Retina (tissue), 1 donor: Measurements from ENCODE around the gene NEUROD6.

Source experiments
- DNase-seq: peaks from one replicate; pipeline ENCODE4 v3.0.0-alpha.2; 2016

Gene NEUROD6

DNA sequence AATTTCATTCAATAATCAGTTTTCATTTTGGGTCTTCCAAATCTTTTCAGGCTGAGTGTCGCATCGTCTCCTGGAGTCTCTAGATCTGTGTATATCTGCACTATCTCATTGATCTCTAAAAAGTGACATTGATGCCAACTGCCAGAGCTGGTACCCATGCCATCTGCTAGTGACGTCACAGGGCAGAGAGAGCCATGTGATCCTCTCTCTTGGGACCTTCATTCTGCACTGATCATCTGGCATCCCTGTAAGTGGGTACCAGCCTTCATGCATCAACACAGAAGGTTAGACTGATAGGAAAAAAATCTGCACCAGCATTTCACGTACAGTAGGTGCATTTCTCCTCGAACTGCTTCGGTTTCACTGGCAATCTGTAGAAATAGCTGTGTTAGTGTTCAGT, at the start of gene NEUROD6:
TSS of gene NEUROD6 (minus strand) at position 124 of the 400 bp plus-strand sequence. CDS start 1,458 bp downstream, outside the sequence.
- DNase-seq, result no peak

- DNase-seq, result no peak
These were observed 43.9 kb upstream of the NEUROD6 start for GRCh38 chr7:31384466-31384865.

GRCh38 chr7:31382722-31383121, 42.2 kb upstream of the NEUROD6 start:
- DNase-seq, result no peak

DNA sequence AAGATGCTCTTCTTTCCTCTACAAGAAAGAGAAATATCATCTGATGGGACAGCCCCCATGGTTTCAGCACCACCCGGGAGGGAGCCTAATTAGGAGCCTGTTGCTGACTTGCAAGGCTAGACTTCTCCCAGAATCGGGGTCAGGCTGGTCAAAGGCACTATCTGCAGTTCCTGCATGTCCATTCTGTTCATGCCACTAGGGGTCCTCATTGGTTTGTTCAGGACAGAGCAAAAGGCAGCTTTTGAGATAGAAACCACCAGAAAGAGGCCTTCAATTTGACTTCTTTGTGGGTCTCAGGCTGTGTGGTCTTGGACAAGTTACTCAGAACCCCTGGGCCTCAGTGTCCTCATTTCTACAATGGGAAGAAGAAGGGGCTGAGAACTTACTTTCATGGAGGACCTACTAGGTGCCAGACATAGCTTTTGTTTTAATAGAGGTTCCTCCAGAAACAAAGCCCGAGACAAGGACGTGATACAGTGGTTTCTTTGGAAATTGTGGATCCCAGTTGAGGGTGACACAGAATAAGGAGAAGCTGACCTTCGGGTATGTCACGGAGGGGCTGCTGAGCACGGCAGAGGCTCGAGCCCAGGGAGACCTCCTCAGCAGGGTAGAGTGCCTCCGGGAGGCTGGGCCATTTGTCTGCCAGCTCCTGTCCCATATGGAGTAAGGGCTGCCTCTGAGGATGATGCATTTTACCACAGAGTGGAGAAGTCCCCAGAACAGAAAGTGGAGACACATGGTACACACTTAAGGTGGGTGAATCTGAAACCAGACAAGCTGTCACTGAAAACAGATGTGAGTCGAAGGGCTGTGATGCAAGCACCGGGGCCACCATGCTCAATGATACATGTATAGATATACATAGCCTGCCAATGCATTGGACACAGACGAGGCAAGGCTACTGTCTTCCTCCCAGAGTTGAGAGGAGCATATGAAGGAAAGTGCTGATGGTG, 33.1 kb upstream of the NEUROD6 start:
- peak; percentile 51 for DNase-seq

DNA sequence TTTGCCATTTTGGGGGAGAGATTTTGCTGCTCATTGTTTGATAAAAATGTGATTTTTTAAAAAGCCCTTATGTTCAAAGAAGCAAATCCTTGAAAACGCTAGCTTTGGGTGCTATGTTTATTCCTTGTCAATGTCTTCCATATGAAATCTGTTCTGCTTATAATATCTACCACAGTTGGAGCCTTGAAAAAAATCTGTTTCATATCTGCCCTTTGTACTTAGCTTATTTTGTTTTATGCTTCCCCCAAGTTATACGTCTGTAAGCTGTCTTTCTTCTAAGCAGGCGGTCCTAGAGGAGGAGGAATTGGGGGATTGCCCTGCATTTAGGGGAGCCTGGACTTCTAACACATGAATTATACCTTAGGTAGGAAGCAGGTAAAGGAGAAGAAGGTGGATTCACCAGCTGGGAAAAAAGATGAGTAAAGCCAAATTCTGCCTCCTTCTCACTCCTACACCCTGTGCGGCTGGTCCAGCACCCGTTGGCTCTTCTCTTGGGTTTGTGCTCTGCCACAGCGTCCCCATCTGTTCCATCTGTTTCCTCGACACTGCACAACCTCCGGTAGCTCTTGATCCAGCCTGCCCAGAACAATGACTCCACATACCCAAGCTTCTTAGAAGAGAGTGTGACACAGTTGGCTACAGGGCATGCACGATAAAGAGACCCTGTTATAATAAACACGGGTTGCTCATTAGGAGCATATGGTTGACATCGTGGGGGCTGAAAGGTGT, 31.9 kb upstream of the NEUROD6 start:
- no peak for DNase-seq

- no peak for DNase-seq
These were observed 31.1 kb upstream of the NEUROD6 start for GRCh38 chr7:31371621-31372020.

DNA sequence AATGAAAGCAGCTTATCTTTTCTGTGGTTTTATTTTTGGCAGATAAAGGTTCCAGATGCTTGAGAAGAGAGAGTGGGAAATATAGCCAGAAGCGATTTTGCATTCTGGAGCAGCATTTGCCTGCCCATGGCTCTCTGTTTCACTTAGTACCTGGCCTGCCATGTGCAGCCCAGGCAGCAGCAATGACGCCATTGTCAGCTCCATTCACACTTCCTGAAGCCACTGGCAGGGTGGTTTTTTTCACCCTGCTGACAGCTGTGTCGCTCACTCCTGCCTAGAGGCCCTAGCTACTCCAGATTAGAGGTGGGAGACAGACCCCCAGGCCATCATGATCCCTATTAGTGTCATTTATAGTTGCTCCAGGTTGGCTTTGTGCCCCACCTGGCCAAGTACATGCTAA, 30.1 kb upstream of the NEUROD6 start:
- DNase-seq, result no peak

GRCh38 chr7:31368620-31369019, 28.1 kb upstream of the NEUROD6 start:
- no peak for DNase-seq

GRCh38 chr7:31363496-31363895, 23.0 kb upstream of the NEUROD6 start:
- no peak for DNase-seq

GRCh38 chr7:31363051-31363450, 22.5 kb upstream of the NEUROD6 start:
- no peak for DNase-seq

GRCh38 chr7:31362401-31362800, 21.9 kb upstream of the NEUROD6 start:
- DNase-seq, result peak; percentile 44

GRCh38 chr7:31358467-31358866, 17.9 kb upstream of the NEUROD6 start:
- no peak for DNase-seq

DNA sequence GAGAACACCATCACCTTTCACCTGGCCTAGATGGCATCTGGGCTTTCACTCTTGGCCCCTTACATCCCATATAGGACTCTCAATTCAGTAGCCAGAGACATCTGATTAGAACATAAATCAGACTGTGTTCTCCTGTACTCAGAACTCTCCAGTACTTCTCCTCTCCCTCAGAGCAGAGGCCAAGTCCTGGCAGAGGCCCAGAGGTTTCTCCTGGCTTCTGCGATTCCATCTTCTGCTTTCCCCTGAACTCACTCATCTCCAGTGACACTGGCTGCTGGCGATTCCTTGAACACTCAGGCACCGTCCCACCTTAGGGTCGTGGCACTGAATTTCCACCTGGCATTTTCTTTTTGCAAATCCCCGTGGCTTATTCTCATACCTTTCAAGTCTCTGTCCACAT, 4.9 kb upstream of the NEUROD6 start:
- no peak for DNase-seq

DNA sequence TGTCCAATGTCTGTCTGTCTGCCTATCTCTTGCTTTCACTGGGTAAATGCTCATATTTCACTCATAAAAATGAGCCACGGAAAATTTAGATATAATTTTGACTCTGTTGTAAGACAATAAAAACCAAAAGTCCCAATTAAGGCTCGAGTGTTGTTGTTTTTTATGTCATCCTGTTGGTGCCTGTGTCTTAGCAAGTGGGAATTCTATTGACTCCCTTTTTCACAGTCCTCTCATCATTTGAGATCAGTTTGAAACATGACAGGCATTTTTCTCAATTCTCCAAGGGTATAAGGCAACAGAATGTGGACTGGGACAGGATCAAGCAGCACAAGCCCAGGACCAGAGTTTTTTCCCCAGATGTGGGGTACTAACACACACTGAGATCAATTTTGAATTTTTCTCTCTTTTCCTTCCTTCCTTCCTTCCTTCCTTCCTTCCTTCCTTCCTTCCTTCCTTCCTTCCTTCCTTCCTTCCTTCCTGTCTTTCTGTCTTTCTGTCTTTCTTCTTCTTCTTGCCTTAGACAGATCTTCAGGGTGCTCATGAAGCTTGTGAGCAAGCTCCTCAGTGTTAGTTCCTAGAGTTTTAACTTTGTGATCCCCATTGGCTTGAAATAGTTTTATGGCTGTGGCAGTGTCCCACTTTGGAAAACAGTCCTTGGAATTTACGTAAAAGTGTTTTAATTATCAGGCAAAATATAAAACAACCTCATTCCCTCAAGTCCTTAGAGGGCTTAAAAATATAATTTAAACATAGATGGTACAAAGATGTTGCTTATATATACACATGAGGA, 3.2 kb upstream of the NEUROD6 start:
- no peak for DNase-seq

GRCh38 chr7:31341141-31341540, 615 bp upstream of the NEUROD6 start:
- no peak for DNase-seq

- DNase-seq, result no peak
These were observed 475 bp downstream of the NEUROD6 start for GRCh38 chr7:31340051-31340450.

DNA sequence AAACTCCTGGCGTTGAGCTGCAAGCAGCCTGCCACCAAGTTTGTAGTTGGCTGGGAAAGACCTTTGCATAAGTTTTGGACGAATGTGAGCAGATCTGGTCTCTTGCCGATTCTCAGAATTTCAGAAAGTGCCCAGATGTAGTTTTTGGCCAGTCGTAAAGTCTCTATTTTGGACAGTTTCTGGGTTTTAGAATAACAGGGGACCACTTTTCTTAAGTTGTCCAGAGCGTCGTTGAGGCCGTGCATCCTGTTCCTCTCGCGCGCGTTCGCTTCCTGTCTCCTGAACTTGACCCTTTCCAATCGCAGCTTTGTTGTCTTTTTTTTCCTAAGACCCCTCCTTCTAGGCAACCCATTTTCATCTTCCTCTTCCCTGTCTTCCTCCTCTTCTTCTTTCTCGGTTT, 1.8 kb downstream of the NEUROD6 start:
- DNase-seq, result no peak

DNA sequence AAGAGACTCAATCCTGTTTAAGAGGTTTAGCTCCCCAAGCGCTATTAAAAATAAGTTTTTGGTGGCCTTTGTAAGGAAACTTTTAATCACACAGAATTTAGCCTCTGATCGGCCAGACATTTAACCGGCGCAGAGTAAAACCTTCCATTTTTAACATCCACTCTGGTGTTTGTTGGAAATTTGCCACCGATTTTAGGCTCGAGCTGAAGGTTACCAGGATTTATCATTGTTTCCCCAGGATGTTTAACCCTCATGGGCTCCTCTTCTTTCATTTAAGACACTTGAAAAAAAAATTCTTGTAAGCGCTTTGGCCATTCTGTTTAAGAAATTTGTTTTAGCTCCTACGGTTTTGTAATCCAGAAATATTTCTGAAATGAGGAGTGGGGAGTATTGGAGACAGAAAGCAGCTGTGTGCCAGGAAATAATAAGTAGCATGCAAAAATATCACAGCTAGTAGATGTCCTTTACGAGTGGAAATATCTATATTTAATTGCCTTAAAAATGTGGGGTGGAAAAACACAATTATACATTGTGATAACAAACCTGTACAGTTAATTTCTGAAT, 3.4 kb downstream of the NEUROD6 start:
- no peak for DNase-seq

GRCh38 chr7:31336202-31337001, 4.1 kb downstream of the NEUROD6 start:
- DNase-seq, result peak; percentile 45

DNA sequence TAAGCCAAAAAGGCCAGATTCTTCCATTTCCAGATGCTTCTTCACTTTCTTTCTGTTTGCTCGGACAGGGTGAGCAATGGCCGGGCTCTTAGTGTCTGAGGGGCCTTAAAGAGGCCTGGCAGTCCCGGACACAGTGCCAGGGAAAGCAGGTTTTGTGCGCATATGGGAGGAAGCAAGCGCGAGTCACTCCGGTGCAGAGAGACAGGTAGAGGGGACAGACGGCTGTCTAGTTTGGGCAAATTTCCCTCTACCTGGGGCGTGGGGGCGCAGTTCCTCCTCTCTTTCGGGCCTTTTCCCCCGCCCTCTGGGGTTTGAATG, 4.7 kb downstream of the NEUROD6 start:
- DNase-seq, result no peak

GRCh38 chr7:31335161-31335856, 5.2 kb downstream of the NEUROD6 start:
- no peak for DNase-seq
